Measurements from ENCODE around the gene CD247.
A peak's percentile ranks its signal among the peaks of the same experiment; 100 is the strongest.

CD247 gene

DNA sequence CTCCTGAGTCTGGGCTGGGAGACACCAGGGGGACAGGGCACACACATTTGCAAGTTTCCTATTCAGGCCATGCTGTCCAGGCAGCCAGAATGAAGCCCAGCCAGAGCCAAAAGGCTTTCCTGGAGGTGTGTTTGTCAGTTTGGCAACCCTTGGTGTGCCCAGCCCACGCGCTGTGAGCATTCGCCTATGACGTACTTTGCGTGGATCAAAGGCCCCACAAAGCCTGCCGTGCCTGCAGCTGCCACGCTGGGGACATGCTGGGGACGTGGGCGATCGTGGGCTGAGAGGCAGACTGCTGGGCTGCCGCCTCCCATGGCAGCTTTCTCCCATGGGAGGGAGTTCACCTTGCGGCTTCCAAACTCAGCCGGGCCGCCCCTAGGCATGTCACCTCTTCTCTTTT, 57.5 kb downstream of the CD247 start:
- H3K9ac ChIP-seq (ENCODE audit: low read depth, low read length) = no peak overlapping the region

DNA sequence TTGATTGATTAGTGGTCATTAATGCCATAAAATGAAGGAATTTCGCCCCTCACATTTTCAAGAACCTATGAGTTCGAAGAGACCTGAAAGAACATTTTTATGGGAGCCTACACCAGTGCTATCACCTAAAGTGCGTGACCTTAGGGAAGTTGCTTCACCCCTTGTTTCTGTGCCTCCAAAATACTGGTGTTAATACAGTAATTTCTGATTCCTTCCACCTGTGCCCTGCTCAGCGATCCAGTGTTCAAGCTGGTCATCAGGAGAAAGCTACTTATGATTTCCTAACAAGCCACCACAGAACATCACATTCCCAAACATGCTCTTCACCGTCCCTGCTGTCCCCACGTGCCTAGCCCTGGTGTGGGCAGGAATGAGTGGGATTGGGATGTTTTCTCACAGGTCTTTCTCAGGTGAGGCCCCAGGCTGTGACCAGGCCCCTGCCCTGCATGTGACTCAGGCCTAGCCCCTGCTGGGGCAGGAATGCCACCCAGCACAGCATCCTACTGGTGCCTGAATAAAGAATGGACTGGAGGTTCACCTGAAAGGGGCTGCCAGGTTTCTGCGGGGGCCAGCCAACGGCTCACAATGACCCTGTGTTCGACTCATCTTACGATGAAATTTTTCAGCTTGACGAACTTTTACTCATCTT, 60.3 kb downstream of the CD247 start:
- ATAC-seq (ENCODE audit: insufficient read depth, low read depth) (no peak), DNase-seq (no peak)
- H3K9me3 ChIP-seq (ENCODE audit: insufficient read depth, low read length, severe bottlenecking) = no peaks in the 10 kb centered on the region
- peaks cover 55% of the 10 kb centered on the region for H4K20me1 ChIP-seq (ENCODE audit: insufficient read depth, low read length)
- TF ChIP-seq EZH2 (IDR thresholded peaks at IDR 0.05; ENCODE audit: borderline replicate concordance, low read depth, low read length, severe bottlenecking) = no peak
- TF ChIP-seq, protein P1, sequence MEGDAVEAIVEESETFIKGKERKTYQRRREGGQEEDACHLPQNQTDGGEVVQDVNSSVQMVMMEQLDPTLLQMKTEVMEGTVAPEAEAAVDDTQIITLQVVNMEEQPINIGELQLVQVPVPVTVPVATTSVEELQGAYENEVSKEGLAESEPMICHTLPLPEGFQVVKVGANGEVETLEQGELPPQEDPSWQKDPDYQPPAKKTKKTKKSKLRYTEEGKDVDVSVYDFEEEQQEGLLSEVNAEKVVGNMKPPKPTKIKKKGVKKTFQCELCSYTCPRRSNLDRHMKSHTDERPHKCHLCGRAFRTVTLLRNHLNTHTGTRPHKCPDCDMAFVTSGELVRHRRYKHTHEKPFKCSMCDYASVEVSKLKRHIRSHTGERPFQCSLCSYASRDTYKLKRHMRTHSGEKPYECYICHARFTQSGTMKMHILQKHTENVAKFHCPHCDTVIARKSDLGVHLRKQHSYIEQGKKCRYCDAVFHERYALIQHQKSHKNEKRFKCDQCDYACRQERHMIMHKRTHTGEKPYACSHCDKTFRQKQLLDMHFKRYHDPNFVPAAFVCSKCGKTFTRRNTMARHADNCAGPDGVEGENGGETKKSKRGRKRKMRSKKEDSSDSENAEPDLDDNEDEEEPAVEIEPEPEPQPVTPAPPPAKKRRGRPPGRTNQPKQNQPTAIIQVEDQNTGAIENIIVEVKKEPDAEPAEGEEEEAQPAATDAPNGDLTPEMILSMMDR (IDR thresholded peaks at IDR 0.05; ENCODE audit: borderline replicate concordance, extremely low read depth, low read length, poor library complexity, severe bottlenecking) = no peak
- peaks cover 38% of the 10 kb centered on the region for H3K36me3 ChIP-seq (ENCODE audit: insufficient read depth, low read length)
- peaks cover 40% of the 10 kb centered on the region for H3K4me1 ChIP-seq (ENCODE audit: insufficient read depth, low read length)
- no peak overlapping the region for H2AFZ ChIP-seq (ENCODE audit: low read depth, low read length)
- H3K27ac ChIP-seq (ENCODE audit: low read length) = no peak overlapping the region
- no peak overlapping the region for H3K4me3 ChIP-seq (ENCODE audit: low read depth in 1 of 2, low read length in 2 of 2)
- peaks cover 72% of the 10 kb centered on the region for H3K79me2 ChIP-seq (ENCODE audit: insufficient read depth, low read length)
- H3K4me2 ChIP-seq (ENCODE audit: insufficient read depth, low read length) = 0 out of 2 replicates have a peak overlapping the region, but pooled peaks have one; percentile 81
- no peaks in the 10 kb centered on the region for H3K27me3 ChIP-seq (ENCODE audit: insufficient read depth, low read length, poor library complexity)
- no peak overlapping the region for H3K9ac ChIP-seq (ENCODE audit: low read depth, low read length)

More for the DNA sequence above, 57.5 kb downstream of the CD247 start:
- ATAC-seq (ENCODE audit: insufficient read depth, low read depth) (no peak), DNase-seq (no peak)
- Histone ChIP-seq H3K79me2 (ENCODE audit: insufficient read depth, low read length) (peaks cover 72% of the 10 kb centered on the region), H4K20me1 (ENCODE audit: insufficient read depth, low read length) (peaks cover 43% of the 10 kb centered on the region), H3K27me3 (ENCODE audit: insufficient read depth, low read length, poor library complexity) (no peaks in the 10 kb centered on the region), H3K4me3 (ENCODE audit: low read depth in 1 of 2, low read length in 2 of 2) (no peak overlapping the region), H3K36me3 (ENCODE audit: insufficient read depth, low read length) (peaks cover 48% of the 10 kb centered on the region), H3K4me2 (ENCODE audit: insufficient read depth, low read length) (no peak overlapping the region), H3K9me3 (ENCODE audit: insufficient read depth, low read length, severe bottlenecking) (no peaks in the 10 kb centered on the region), H2AFZ (ENCODE audit: low read depth, low read length) (no peak overlapping the region), H3K4me1 (ENCODE audit: insufficient read depth, low read length) (peaks cover 28% of the 10 kb centered on the region), H3K27ac (ENCODE audit: low read length) (no peak overlapping the region)
- TF ChIP-seq, protein P1 (IDR thresholded peaks at IDR 0.05; ENCODE audit: borderline replicate concordance, extremely low read depth, low read length, poor library complexity, severe bottlenecking) = no peak
- TF ChIP-seq EZH2 (IDR thresholded peaks at IDR 0.05; ENCODE audit: borderline replicate concordance, low read depth, low read length, severe bottlenecking) = no peak

DNA sequence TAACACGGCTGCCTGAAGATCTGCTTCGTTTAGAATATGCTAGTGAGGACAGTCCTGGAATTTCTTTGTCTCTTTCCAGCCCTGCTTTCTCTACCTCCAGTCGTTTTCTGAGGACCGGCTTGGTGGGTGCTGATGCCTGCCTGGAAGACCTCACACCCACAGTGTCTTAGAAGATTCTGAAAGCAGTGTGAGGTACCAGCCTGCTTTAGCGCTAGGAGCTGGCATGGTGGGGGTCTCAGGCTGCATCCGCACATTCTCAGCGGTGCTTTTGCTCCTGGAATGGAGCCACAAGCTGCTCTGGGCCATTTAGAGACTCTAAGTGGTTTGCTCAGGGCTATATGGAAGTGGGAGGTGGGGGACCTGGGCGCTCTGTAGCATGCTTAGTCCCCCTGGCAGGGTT, 61.4 kb downstream of the CD247 start:
- no peak overlapping the region for H2AFZ ChIP-seq (ENCODE audit: low read depth, low read length)

More for the DNA sequence above, 61.4 kb downstream of the CD247 start:
- DNase-seq = no peak
- Histone ChIP-seq H3K4me2 (ENCODE audit: insufficient read depth, low read length) (peak overlapping the region; percentile 81), H3K4me3 (ENCODE audit: low read depth in 1 of 2, low read length in 2 of 2) (peak overlapping the region in 1 of 2 experiments; percentile 60; a peak in 1 of 4 replicates), H3K27me3 (ENCODE audit: insufficient read depth, low read length, poor library complexity) (no peaks in the 10 kb centered on the region), H3K9me3 (ENCODE audit: insufficient read depth, low read length, severe bottlenecking) (no peaks in the 10 kb centered on the region), H3K9ac (ENCODE audit: low read depth, low read length) (no peak overlapping the region), H3K36me3 (ENCODE audit: insufficient read depth, low read length) (peaks cover 32% of the 10 kb centered on the region), H4K20me1 (ENCODE audit: insufficient read depth, low read length) (peaks cover 50% of the 10 kb centered on the region), H3K79me2 (ENCODE audit: insufficient read depth, low read length) (peaks cover 70% of the 10 kb centered on the region), H3K27ac (ENCODE audit: low read length) (peak overlapping the region; percentile 40; the same call in 1 of the 2 replicates), H3K4me1 (ENCODE audit: insufficient read depth, low read length) (peaks cover 44% of the 10 kb centered on the region)
- ATAC-seq (ENCODE audit: insufficient read depth, low read depth) = no peak
- TF ChIP-seq, protein P1 (IDR thresholded peaks at IDR 0.05; ENCODE audit: borderline replicate concordance, extremely low read depth, low read length, poor library complexity, severe bottlenecking) = no peak
- no peak for TF ChIP-seq EZH2 (IDR thresholded peaks at IDR 0.05; ENCODE audit: borderline replicate concordance, low read depth, low read length, severe bottlenecking)
